Ishikawa (cell line): ENCODE measurements around the gene ABLIM2.
A peak's percentile ranks its signal among the peaks of the same experiment; 100 is the strongest.

ENCODE experiments used
- CEBPB ChIP-seq: IDR thresholded peaks from 2 replicates; pipeline ENCODE4 v1.6.1; 2012
- CREB1 ChIP-seq: IDR thresholded peaks from 2 replicates; pipeline ENCODE4 v1.6.1; 2012; ENCODE audit warnings: low read depth
- EGR1 ChIP-seq: IDR thresholded peaks from 2 replicates; pipeline ENCODE4 v1.6.1; 2012
- EP300 ChIP-seq: IDR thresholded peaks from 2 replicates; pipeline ENCODE4 v1.6.1; 2012; ENCODE audit warnings: borderline replicate concordance
- FOXM1 ChIP-seq: IDR thresholded peaks from 2 replicates; pipeline ENCODE4 v1.6.1; 2012; ENCODE audit warnings: low read depth, borderline replicate concordance
- MAX ChIP-seq: IDR thresholded peaks from 2 replicates; pipeline ENCODE4 v1.6.1; 2012
- NFIC ChIP-seq: IDR thresholded peaks from 2 replicates; pipeline ENCODE4 v1.6.1; 2012
- RAD21 ChIP-seq: IDR thresholded peaks from 2 replicates; pipeline ENCODE4 v1.6.1; 2012; ENCODE audit warnings: low read depth
- REST ChIP-seq: IDR thresholded peaks from 2 replicates; pipeline ENCODE4 v1.6.1; 2012; ENCODE audit warnings: low read depth, mild to moderate bottlenecking
- TAF1 ChIP-seq: IDR thresholded peaks from 2 replicates; pipeline ENCODE4 v1.6.1; 2012; ENCODE audit warnings: low read depth, mild to moderate bottlenecking
- TCF12 ChIP-seq: IDR thresholded peaks from 2 replicates; pipeline ENCODE4 v1.6.1; 2012; ENCODE audit warnings: low read depth
- TEAD4 ChIP-seq: IDR thresholded peaks from 2 replicates; pipeline ENCODE4 v1.6.1; 2012
- USF1 ChIP-seq: IDR thresholded peaks from 2 replicates; pipeline ENCODE4 v1.6.1; 2012
- YY1 ChIP-seq: IDR thresholded peaks from 2 replicates; pipeline ENCODE4 v1.6.1; 2012; ENCODE audit warnings: low read depth
- ZBTB7A ChIP-seq: IDR thresholded peaks from 2 replicates; pipeline ENCODE4 v1.6.1; 2012; ENCODE audit warnings: low read depth

ABLIM2 gene

GRCh38 chr4:7980036-7980435 is 178.6 kb downstream of the ABLIM2 start:
- no peak for TF ChIP-seq TAF1
- TF ChIP-seq TEAD4 = no peak
- no peak for TF ChIP-seq FOXM1
- TF ChIP-seq MAX = no peak
- TF ChIP-seq YY1 = no peak
- no peak for TF ChIP-seq NFIC
- TF ChIP-seq ZBTB7A = no peak
- no peak for TF ChIP-seq RAD21

GRCh38 chr4:7979652-7979968 is 179.0 kb downstream of the ABLIM2 start:
- no peak for TF ChIP-seq ZBTB7A
- no peak for TF ChIP-seq CEBPB
- no peak for TF ChIP-seq USF1
- TF ChIP-seq MAX = no peak
- TF ChIP-seq TAF1 = no peak
- no peak for TF ChIP-seq TCF12
- TF ChIP-seq RAD21 = no peak
- TF ChIP-seq NFIC = no peak
- no peak for TF ChIP-seq REST
- TF ChIP-seq TEAD4 = no peak

- no peak for TF ChIP-seq TAF1
- TF ChIP-seq ZBTB7A = no peak
- TF ChIP-seq FOXM1 = no peak
- TF ChIP-seq REST = no peak
- no peak for TF ChIP-seq CREB1
- no peak for TF ChIP-seq EGR1
- TF ChIP-seq USF1 = peak; percentile 59
- 0 out of 2 replicates have a peak, but pooled peaks have one; percentile 41 for TF ChIP-seq MAX
- no peak for TF ChIP-seq RAD21
- TF ChIP-seq CEBPB = no peak
These were observed 179.5 kb downstream of the ABLIM2 start for GRCh38 chr4:7978907-7979651.

- TF ChIP-seq CEBPB (no peak), EP300 (peak; percentile 70; the same call in 1 of the 2 replicates), CREB1 (no peak), USF1 (no peak), RAD21 (peak; percentile 23; the same call in 1 of the 2 replicates), YY1 (0 out of 2 replicates have a peak, but pooled peaks have one; percentile 47), ZBTB7A (no peak), TAF1 (no peak), TCF12 (peak; percentile 79), NFIC (peak; percentile 67; the same call in 1 of the 2 replicates), TEAD4 (peak; percentile 48), FOXM1 (0 out of 2 replicates have a peak, but pooled peaks have one; percentile 58), REST (no peak), EGR1 (no peak), MAX (peak; percentile 33; the same call in 1 of the 2 replicates)
These were observed 180.1 kb downstream of the ABLIM2 start for GRCh38 chr4:7978489-7978888.
